ENCODE measurements around the gene AZGP1.

DNA sequence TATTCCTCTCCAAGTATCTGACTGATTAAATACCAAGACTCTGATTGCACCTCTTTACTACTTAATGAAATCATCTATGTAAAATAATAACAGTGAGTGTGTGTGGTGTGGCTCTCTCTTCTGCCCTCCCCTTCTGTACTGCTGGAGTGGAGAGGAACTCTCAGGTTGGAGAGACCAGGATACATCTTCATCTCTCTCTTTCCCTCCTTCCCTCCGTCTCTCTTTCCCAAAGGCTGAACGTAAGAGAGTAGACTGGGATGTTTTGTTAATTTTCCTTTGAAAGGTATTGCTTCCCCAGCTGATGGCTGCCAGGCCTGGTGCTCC is 46.1 kb downstream of the AZGP1 start:
- no peak for TF ChIP-seq CTCF (CRISPR knock-in tag; IDR thresholded peaks at IDR 0.05)
- no peak for TF ChIP-seq DR1 (CRISPR knock-in tag; IDR thresholded peaks at IDR 0.05)

Measured in HepG2 (cell line).